Measurements from ENCODE around the gene HYAL2. TPM values are rescaled to one million over a fixed set of nuclear protein-coding genes. Genes with fewer than 3 reads are reported as not detected.

Gene HYAL2
- total RNA-seq, result 100 to 1,000 TPM in 2 of 4 donors, 10 to 100 TPM in 2; 37.4 to 114 (median 97.2) TPM

- H3K27me3 ChIP-seq, result no peaks in the 10 kb centered on the region
- peaks cover 10 to 52% (median 46%) of the 10 kb centered on the region in 4 donors for H3K36me3 ChIP-seq
- TF ChIP-seq EP300 (IDR thresholded peaks at IDR 0.05), result no peak
- no peak for TF ChIP-seq CTCF (IDR thresholded peaks at IDR 0.05)
- TF ChIP-seq POLR2AphosphoS5 (IDR thresholded peaks at IDR 0.05), result peak; percentile 62 to 66
- no peak for TF ChIP-seq POLR2A (IDR thresholded peaks at IDR 0.05; ENCODE audit: low read depth)
- no peak for DNase-seq (ENCODE audit: extremely low spot score)
- intact Hi-C loops (cut with DNase I), result no loop called here
- 48% methylated on average over 19 of the region's 31 CpGs for WGBS
- peaks cover 55 to 91% (median 85%) of the 10 kb centered on the region in 4 donors for H3K4me1 ChIP-seq
- H3K9me3 ChIP-seq, result no peaks in the 10 kb centered on the region
- H3K4me3 ChIP-seq, result peak within 1 kb of the TSS; percentile 72 to 88 (median 84)
- peak within 1 kb of the TSS; percentile 93 to 95 (median 93) for H3K27ac ChIP-seq (replicated peaks in 1 of 4)
Measured at GRCh38 chr3:50322386-50323091, at the start of gene HYAL2. Gene HYAL2 (minus strand): TSS chr3:50322745. CDS start chr3:50320489, 2,256 bp downstream.

- Histone ChIP-seq H3K27ac (replicated peaks in 1 of 4) (no peak overlapping the region), H3K4me1 (no peaks in the 10 kb centered on the region), H3K4me3 (no peak overlapping the region), H3K27me3 (no peaks in the 10 kb centered on the region), H3K36me3 (no peaks in the 10 kb centered on the region), H3K9me3 (no peaks in the 10 kb centered on the region)
- 80% methylated on average over 3 of the region's 3 CpGs for WGBS
- intact Hi-C loops (cut with DNase I), result no loop called here
- TF ChIP-seq EP300 (IDR thresholded peaks at IDR 0.05), result no peak
- no peak for DNase-seq (ENCODE audit: extremely low spot score)
Measured at GRCh38 chr3:50371133-50371685, 48.7 kb upstream of the HYAL2 start.

GRCh38 chr3:50370594-50370993, 48.0 kb upstream of the HYAL2 start:
- DNase-seq (ENCODE audit: extremely low spot score), result no peak
- 62% methylated on average over 12 of the region's 14 CpGs for WGBS
- no peak for TF ChIP-seq POLR2AphosphoS5 (IDR thresholded peaks at IDR 0.05)
- TF ChIP-seq CTCF (IDR thresholded peaks at IDR 0.05), result no peak
- no peak for TF ChIP-seq EP300 (IDR thresholded peaks at IDR 0.05)
- intact Hi-C loops (cut with DNase I), result no loop called here
- Histone ChIP-seq H3K27ac (replicated peaks in 1 of 4) (no peak overlapping the region), H3K36me3 (no peaks in the 10 kb centered on the region), H3K27me3 (no peaks in the 10 kb centered on the region), H3K9me3 (no peaks in the 10 kb centered on the region), H3K4me3 (no peak overlapping the region), H3K4me1 (peaks cover 1 to 4% (median 4%) of the 10 kb centered on the region in 4 donors)

- H3K27ac ChIP-seq (replicated peaks in 1 of 4), result no peak overlapping the region
- H3K4me3 ChIP-seq, result no peak overlapping the region
- TF ChIP-seq POLR2AphosphoS5 (IDR thresholded peaks at IDR 0.05) (no peak), EP300 (IDR thresholded peaks at IDR 0.05) (no peak), CTCF (IDR thresholded peaks at IDR 0.05) (no peak)
- H3K27me3 ChIP-seq, result no peaks in the 10 kb centered on the region
- 75% methylated on average over 9 of the region's 9 CpGs for WGBS
- H3K36me3 ChIP-seq, result no peaks in the 10 kb centered on the region
- intact Hi-C loops (cut with DNase I), result no loop called here
- H3K9me3 ChIP-seq, result no peaks in the 10 kb centered on the region
- H3K4me1 ChIP-seq, result peaks cover 14 to 19% (median 18%) of the 10 kb centered on the region in 4 donors
- no peak for DNase-seq (ENCODE audit: extremely low spot score)
Measured at GRCh38 chr3:50369012-50369670, 46.6 kb upstream of the HYAL2 start.

GRCh38 chr3:50365842-50366220, 43.3 kb upstream of the HYAL2 start:
- H3K9me3 ChIP-seq, result no peaks in the 10 kb centered on the region
- no peaks in the 10 kb centered on the region for H3K36me3 ChIP-seq
- peak overlapping the region; percentile 56 to 79 (median 72) for H3K27ac ChIP-seq (replicated peaks in 1 of 4)
- DNase-seq (ENCODE audit: extremely low spot score), result no peak
- peaks cover 14 to 23% (median 21%) of the 10 kb centered on the region in 4 donors for H3K4me1 ChIP-seq
- WGBS, result 90% methylated on average over 5 of the region's 5 CpGs
- intact Hi-C loops (cut with DNase I), result no loop called here
- H3K27me3 ChIP-seq, result no peaks in the 10 kb centered on the region
- TF ChIP-seq EP300 (IDR thresholded peaks at IDR 0.05) (no peak), POLR2AphosphoS5 (IDR thresholded peaks at IDR 0.05) (no peak), CTCF (IDR thresholded peaks at IDR 0.05) (no peak), POLR2A (IDR thresholded peaks at IDR 0.05; ENCODE audit: low read depth) (no peak)
- H3K4me3 ChIP-seq, result peak overlapping the region; percentile 58 to 84 (median 64)
